Measurements from ENCODE around the gene ZNF490.

GRCh38 chr19:12596485-12596884, 14.1 kb downstream of the ZNF490 start:
- TF ChIP-seq, protein P1, sequence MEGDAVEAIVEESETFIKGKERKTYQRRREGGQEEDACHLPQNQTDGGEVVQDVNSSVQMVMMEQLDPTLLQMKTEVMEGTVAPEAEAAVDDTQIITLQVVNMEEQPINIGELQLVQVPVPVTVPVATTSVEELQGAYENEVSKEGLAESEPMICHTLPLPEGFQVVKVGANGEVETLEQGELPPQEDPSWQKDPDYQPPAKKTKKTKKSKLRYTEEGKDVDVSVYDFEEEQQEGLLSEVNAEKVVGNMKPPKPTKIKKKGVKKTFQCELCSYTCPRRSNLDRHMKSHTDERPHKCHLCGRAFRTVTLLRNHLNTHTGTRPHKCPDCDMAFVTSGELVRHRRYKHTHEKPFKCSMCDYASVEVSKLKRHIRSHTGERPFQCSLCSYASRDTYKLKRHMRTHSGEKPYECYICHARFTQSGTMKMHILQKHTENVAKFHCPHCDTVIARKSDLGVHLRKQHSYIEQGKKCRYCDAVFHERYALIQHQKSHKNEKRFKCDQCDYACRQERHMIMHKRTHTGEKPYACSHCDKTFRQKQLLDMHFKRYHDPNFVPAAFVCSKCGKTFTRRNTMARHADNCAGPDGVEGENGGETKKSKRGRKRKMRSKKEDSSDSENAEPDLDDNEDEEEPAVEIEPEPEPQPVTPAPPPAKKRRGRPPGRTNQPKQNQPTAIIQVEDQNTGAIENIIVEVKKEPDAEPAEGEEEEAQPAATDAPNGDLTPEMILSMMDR (IDR thresholded peaks at IDR 0.05), result no peak
- TF ChIP-seq POLR2AphosphoS5 (IDR thresholded peaks at IDR 0.05), result no peak
- TF ChIP-seq POLR2A (IDR thresholded peaks at IDR 0.05), result no peak
